Measurements from ENCODE around the gene HSD17B14. TPM values are rescaled to one million over a fixed set of nuclear protein-coding genes. Genes with fewer than 3 reads are reported as not detected.
A peak's percentile ranks its signal among the peaks of the same experiment; 100 is the strongest.

HSD17B14 gene
- total RNA-seq, 4 donors from 2014 or later, result 0.83 to 9.0 (median 4.8) TPM; not detected in 1

GRCh38 chr19:48833049-48833448 is 3.2 kb downstream of the HSD17B14 start:
- Histone ChIP-seq H3K27ac (no peak overlapping the region), H3K27me3 (no peaks in the 10 kb centered on the region)
- DNase-seq, result no peak

DNA sequence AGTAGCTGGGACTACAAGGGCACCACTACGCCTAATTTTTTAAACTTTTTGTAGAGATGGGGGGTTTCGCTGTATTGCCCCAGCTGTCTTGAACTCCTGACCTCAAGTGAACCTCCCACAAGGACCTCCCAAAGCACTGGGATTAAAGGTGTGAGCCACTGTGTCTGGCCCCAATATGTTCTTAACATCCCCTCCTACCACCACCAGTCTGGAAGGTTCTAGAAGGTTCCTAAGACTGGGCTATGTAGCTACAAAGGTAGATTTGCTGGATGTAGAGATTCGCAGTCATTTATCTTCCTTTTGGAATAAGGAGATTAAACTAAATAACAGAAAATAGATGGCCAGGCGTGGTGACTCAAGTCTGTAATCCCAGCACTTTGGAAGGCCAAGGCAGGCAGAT is 5.3 kb downstream of the HSD17B14 start:
- 91 to 96% methylated on average over 3 to 4 of the region's 4 CpGs for WGBS, 2 donors
- DNase-seq, result no peak
- H3K27ac ChIP-seq, result no peak overlapping the region
- H3K27me3 ChIP-seq, result no peaks in the 10 kb centered on the region
- H3K36me3 ChIP-seq, result peaks cover 0 to 35% (median 0%) of the 10 kb centered on the region in 3 donors
- H3K4me3 ChIP-seq, result no peak overlapping the region
- intact Hi-C loops (cut with DNase I), result no loop called here
- no peaks in the 10 kb centered on the region for H3K9me3 ChIP-seq
- H3K4me1 ChIP-seq, result peaks cover 0 to 9% (median 0%) of the 10 kb centered on the region in 3 donors
- TF ChIP-seq CTCF (IDR thresholded peaks at IDR 0.05), result no peak
- no peak for TF ChIP-seq POLR2A (IDR thresholded peaks at IDR 0.05)

More at GRCh38 chr19:48833049-48833448, 3.2 kb downstream of the HSD17B14 start:
- H3K4me1 ChIP-seq, result peaks cover 0 to 25% (median 2%) of the 10 kb centered on the region in 3 donors
- intact Hi-C loops (cut with DNase I), result no loop called here
- peaks cover 0 to 35% (median 0%) of the 10 kb centered on the region in 3 donors for H3K36me3 ChIP-seq
- no peaks in the 10 kb centered on the region for H3K9me3 ChIP-seq
- WGBS, 2 donors, result 79 to 83% methylated on average over 5 of the region's 5 CpGs
- H3K4me3 ChIP-seq, result no peak overlapping the region
- TF ChIP-seq CTCF (IDR thresholded peaks at IDR 0.05) (no peak), POLR2A (IDR thresholded peaks at IDR 0.05) (no peak)

- H3K4me3 ChIP-seq, result no peak overlapping the region
- H3K36me3 ChIP-seq, result peaks cover 0 to 35% (median 0%) of the 10 kb centered on the region in 3 donors
- H3K4me1 ChIP-seq, result peaks cover 0 to 4% (median 0%) of the 10 kb centered on the region in 3 donors
- intact Hi-C loops (cut with DNase I), result no loop called here
- no peaks in the 10 kb centered on the region for H3K27me3 ChIP-seq
- DNase-seq, result no peak
- H3K27ac ChIP-seq, result no peak overlapping the region
- 89 to 95% methylated on average over 9 of the region's 9 CpGs for WGBS, 2 donors
- no peak for TF ChIP-seq CTCF (IDR thresholded peaks at IDR 0.05)
- TF ChIP-seq POLR2A (IDR thresholded peaks at IDR 0.05), result no peak
- H3K9me3 ChIP-seq, result no peaks in the 10 kb centered on the region
Observed at GRCh38 chr19:48830088-48830487, 6.2 kb downstream of the HSD17B14 start.

DNA sequence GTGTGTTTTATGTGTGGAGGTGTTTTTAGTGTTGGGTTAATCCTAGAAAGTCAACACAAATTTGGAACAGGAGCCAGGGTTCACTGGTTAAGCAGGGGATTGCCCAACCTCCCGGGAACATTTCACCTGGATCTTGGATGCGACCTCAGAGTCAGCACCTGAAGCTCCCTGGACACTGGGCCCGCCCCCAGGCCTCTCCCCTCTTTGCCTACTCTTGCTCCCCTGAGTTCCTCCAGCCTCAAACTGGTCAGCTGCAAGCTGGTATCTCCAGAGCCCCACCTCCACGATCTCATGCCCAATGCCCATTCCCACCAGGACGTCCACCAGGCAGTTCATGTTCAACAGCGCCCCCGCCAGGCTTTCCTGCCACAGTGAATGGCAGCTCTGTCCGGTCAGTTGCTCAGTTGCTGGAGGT is 9.7 kb downstream of the HSD17B14 start:
- Histone ChIP-seq H3K27ac (no peak overlapping the region), H3K36me3 (peaks cover 0 to 14% (median 0%) of the 10 kb centered on the region in 3 donors), H3K9me3 (no peaks in the 10 kb centered on the region), H3K4me3 (no peak overlapping the region), H3K27me3 (no peaks in the 10 kb centered on the region), H3K4me1 (peaks cover 0 to 10% (median 0%) of the 10 kb centered on the region in 3 donors)
- TF ChIP-seq POLR2A (IDR thresholded peaks at IDR 0.05) (no peak), CTCF (IDR thresholded peaks at IDR 0.05) (peak in 2 of 6 experiments; percentile 19 to 20)
- intact Hi-C loops (cut with DNase I), result no loop called here
- WGBS, 2 donors, result 59 to 68% methylated on average over 2 to 7 of the region's 8 CpGs
- DNase-seq, result no peak

- Histone ChIP-seq H3K4me3 (no peak overlapping the region), H3K27me3 (no peaks in the 10 kb centered on the region), H3K27ac (no peak overlapping the region), H3K9me3 (no peaks in the 10 kb centered on the region), H3K4me1 (peaks cover 0 to 32% (median 19%) of the 10 kb centered on the region in 3 donors), H3K36me3 (no peaks in the 10 kb centered on the region)
- no peak for DNase-seq
- TF ChIP-seq POLR2A (IDR thresholded peaks at IDR 0.05) (no peak), CTCF (IDR thresholded peaks at IDR 0.05) (no peak)
- intact Hi-C loops (cut with DNase I), result no loop called here
- WGBS, 2 donors, result 93 to 94% methylated on average over 2 of the region's 2 CpGs
Observed at GRCh38 chr19:48822514-48822913, 13.8 kb downstream of the HSD17B14 start.
